K562 (cell line): ENCODE measurements around the gene AHR.

Source experiments
- POLR2AphosphoS5 ChIP-seq: IDR thresholded peaks from 2 replicates; pipeline ENCODE4 v1.6.1; 2011; ENCODE audit warnings: mild to moderate bottlenecking, low read depth, low read length, moderate library complexity; ENCODE audit not compliant: control insufficient read depth, insufficient read depth
- SIN3B ChIP-seq: fragments of 450-650 bp; IDR thresholded peaks from 2 replicates; pipeline ENCODE4 v1.6.1; 2017; ENCODE audit warnings: low read depth, mild to moderate bottlenecking, moderate library complexity
- TAF7 ChIP-seq: fragments of 450-650 bp; IDR thresholded peaks from 2 replicates; pipeline ENCODE4 v1.6.1; 2016; ENCODE audit warnings: missing genetic modification characterization, missing compliant biosample characterization
- TBP ChIP-seq: optimal IDR thresholded peaks from 2 replicates; pipeline ENCODE3; 2011; ENCODE audit warnings: low read depth, low read length, improper control_type of control experiment
- ZNF589 ChIP-seq: fragments of 200-800 bp; sonication (Bioruptor generic); IDR thresholded peaks from 2 replicates; pipeline ENCODE4 v1.6.1; 2016; ENCODE audit warnings: low read depth, missing genetic modification characterization, missing compliant biosample characterization
- TF ChIP-seq, protein P1 (sequence below): sonication (generic); formaldehyde crosslinking; IDR thresholded peaks from 2 replicates; pipeline ENCODE4 v1.9.0; 2022; ENCODE audit warnings: mild to moderate bottlenecking, missing genetic modification reagents
- TF ChIP-seq, protein P2 (sequence below): sonication (generic); formaldehyde crosslinking; IDR thresholded peaks from 2 replicates; pipeline ENCODE4 v1.4.0; 2020; ENCODE audit warnings: mild to moderate bottlenecking, missing genetic modification reagents
- TF ChIP-seq, protein P3 (sequence below): sonication (generic); formaldehyde crosslinking; IDR thresholded peaks from 2 replicates; pipeline ENCODE4 v1.8.0; 2022; ENCODE audit warnings: mild to moderate bottlenecking, missing genetic modification reagents
- TF ChIP-seq, protein P4 (sequence below): fragments of 450-650 bp; IDR thresholded peaks from 2 replicates; pipeline ENCODE4 v1.6.1; 2017; ENCODE audit warnings: antibody characterized with exemption, mild to moderate bottlenecking

DNA sequence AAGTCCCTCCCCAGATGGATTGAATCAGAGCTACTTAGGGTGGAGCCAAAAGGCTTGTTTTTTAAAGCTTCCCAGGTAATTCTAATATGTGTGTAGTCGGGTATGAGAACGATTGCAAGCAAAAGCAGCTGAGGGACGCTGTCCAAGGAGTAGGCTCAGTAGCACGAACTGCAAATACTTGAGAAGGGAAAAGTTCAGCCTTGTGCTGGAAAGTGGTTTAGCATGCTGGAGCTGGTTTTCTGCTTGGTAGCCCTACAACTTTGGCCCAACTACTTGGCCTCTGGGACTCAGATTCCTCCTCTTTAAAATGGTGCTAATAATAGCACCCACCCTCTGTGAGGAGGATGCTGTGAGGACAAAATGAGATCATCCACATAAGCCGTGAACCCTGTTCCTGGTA is 76.2 kb downstream of the AHR start:
- no peak for TF ChIP-seq POLR2AphosphoS5
- TF ChIP-seq, protein P1, sequence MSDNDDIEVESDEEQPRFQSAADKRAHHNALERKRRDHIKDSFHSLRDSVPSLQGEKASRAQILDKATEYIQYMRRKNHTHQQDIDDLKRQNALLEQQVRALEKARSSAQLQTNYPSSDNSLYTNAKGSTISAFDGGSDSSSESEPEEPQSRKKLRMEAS (CRISPR knock-in tag): no peak
- no peak for TF ChIP-seq SIN3B
- TF ChIP-seq TAF7 (tag): no peak
- TF ChIP-seq ZNF589: no peak
- TF ChIP-seq, protein P2, sequence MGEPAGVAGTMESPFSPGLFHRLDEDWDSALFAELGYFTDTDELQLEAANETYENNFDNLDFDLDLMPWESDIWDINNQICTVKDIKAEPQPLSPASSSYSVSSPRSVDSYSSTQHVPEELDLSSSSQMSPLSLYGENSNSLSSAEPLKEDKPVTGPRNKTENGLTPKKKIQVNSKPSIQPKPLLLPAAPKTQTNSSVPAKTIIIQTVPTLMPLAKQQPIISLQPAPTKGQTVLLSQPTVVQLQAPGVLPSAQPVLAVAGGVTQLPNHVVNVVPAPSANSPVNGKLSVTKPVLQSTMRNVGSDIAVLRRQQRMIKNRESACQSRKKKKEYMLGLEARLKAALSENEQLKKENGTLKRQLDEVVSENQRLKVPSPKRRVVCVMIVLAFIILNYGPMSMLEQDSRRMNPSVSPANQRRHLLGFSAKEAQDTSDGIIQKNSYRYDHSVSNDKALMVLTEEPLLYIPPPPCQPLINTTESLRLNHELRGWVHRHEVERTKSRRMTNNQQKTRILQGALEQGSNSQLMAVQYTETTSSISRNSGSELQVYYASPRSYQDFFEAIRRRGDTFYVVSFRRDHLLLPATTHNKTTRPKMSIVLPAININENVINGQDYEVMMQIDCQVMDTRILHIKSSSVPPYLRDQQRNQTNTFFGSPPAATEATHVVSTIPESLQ: no peak
- TF ChIP-seq, protein P3, sequence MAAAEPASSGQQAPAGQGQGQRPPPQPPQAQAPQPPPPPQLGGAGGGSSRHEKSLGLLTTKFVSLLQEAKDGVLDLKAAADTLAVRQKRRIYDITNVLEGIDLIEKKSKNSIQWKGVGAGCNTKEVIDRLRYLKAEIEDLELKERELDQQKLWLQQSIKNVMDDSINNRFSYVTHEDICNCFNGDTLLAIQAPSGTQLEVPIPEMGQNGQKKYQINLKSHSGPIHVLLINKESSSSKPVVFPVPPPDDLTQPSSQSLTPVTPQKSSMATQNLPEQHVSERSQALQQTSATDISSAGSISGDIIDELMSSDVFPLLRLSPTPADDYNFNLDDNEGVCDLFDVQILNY: no peak
- TF ChIP-seq, protein P4, sequence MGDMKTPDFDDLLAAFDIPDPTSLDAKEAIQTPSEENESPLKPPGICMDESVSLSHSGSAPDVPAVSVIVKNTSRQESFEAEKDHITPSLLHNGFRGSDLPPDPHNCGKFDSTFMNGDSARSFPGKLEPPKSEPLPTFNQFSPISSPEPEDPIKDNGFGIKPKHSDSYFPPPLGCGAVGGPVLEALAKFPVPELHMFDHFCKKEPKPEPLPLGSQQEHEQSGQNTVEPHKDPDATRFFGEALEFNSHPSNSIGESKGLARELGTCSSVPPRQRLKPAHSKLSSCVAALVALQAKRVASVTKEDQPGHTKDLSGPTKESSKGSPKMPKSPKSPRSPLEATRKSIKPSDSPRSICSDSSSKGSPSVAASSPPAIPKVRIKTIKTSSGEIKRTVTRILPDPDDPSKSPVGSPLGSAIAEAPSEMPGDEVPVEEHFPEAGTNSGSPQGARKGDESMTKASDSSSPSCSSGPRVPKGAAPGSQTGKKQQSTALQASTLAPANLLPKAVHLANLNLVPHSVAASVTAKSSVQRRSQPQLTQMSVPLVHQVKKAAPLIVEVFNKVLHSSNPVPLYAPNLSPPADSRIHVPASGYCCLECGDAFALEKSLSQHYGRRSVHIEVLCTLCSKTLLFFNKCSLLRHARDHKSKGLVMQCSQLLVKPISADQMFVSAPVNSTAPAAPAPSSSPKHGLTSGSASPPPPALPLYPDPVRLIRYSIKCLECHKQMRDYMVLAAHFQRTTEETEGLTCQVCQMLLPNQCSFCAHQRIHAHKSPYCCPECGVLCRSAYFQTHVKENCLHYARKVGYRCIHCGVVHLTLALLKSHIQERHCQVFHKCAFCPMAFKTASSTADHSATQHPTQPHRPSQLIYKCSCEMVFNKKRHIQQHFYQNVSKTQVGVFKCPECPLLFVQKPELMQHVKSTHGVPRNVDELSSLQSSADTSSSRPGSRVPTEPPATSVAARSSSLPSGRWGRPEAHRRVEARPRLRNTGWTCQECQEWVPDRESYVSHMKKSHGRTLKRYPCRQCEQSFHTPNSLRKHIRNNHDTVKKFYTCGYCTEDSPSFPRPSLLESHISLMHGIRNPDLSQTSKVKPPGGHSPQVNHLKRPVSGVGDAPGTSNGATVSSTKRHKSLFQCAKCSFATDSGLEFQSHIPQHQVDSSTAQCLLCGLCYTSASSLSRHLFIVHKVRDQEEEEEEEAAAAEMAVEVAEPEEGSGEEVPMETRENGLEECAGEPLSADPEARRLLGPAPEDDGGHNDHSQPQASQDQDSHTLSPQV: no peak
- no peak for TF ChIP-seq TBP
